DMS79 treated with DMSO at 0.1 percent for 48 hours (cell line): ENCODE measurements around the gene DVL3.

ENCODE experiments used
- DNase-seq: peaks from one replicate; lab custom pipeline; 2025; lab: John Stamatoyannopoulos, UW

The DVL3 gene

DNA sequence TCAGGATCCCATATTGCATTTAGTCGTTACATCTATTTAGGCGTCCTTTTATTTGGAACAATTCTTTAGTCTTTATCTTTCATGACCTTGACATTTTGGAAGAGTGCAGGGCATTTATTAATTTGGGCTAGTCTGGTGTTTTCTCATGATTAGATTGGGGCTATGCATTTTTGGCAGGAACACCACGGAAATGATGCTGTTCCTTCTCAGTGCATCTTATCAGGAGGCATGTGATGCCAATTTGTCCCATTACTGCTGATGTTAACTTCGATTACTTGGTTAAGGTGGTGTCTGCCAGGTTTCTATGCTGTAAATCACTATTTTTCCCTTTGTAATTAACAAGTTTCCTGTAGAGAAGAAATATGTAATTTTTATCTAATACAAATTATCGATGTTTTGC, 56.1 kb downstream of the DVL3 start:
- no peak for DNase-seq

- no peak for DNase-seq
Measured at GRCh38 chr3:184211718-184212117, 56.5 kb downstream of the DVL3 start.

GRCh38 chr3:184218814-184219213, 63.6 kb downstream of the DVL3 start:
- no peak for DNase-seq

DNA sequence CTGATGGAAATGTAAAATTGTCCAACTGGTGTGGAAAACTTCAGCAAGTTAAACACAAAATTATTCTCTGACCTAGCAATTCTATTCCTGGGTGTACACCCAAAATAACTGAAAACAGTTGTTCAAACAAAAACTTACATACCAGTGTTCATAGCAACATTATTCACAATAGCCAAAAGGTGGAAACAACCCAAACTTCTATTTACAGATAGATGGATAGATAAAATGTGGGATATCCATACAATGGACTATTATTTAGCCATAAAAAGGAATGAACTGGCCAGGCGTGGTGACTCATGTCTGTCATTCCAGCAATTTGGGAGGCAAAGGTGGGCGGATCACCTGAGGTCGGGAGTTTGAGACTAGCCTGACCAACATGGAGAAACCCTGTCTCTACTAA, 67.3 kb downstream of the DVL3 start:
- no peak for DNase-seq
